Measurements from ENCODE around the gene TENT4A.

GRCh38 chr5:6700074-6700684 is 13.1 kb upstream of the TENT4A start:
- TF ChIP-seq CTCF (conservative IDR thresholded peaks at IDR 0.05): no peak
- no peak for TF ChIP-seq ZFX (IDR thresholded peaks at IDR 0.05)

Data from C4-2B (cell line).